ENCODE measurements around the gene PLEKHH1. TPM values are rescaled to one million over a fixed set of nuclear protein-coding genes. Genes with fewer than 3 reads are reported as not detected.
"Not testable (repeated sequence)": the region's sequence is repeated elsewhere in the genome, so short reads cannot be mapped to it uniquely, and the experiment has no call there.

The PLEKHH1 gene
- total and polyA plus RNA-seq, 8 donors = 1.2 to 19.2 (median 15.3) TPM

DNA sequence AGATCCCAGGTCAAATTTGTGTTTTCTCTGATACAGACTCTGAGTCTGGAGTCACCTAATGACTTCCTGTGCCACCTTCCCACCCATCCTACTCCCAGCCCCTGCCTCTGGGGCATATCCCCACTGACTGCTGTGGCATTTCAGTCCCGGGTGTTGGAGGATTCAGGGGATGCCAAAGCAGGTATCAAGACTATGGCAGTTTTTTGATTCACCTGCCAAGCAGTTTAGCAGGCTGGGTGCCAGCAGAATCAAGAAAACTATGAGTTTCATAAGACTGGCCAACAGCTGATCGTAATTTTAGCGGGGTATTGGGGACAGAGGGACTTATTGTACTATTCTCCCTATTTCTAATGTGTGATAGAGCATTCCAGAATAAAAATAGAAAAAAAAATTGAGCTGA, 4.6 kb downstream of the PLEKHH1 start:
- intact Hi-C loops (cut with DNase I) = no loop called here
- no peak overlapping the region for H3K4me3 ChIP-seq

DNA sequence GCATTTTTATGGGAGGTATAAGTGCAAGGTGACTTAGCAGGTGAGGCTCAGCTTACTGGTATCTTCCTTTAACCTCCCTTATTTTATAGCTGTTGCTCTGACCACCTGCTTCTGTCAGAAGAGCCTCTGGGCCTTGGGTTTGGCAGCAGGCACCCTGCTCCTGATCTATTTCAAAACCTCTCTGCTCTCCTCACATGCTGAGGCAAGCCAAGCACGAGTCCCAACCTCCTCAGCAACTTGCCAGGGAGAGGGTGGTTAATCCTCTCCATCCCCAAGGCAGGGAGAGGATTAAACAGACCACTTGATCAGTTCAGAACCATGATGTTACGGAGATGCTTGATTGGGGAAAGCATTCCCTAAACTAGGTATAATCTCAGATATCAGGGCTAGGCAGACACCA, 5.4 kb downstream of the PLEKHH1 start:
- DNase-seq = no peak
- intact Hi-C loops (cut with DNase I) = no loop called here
- Histone ChIP-seq H3K4me3 (no peak overlapping the region), H3K27ac (no peak overlapping the region), H3K4me1 (peaks cover 0 to 5% of the 10 kb centered on the region in 2 donors), H3K9me3 (no peaks in the 10 kb centered on the region), H3K36me3 (no peaks in the 10 kb centered on the region), H3K27me3 (peaks cover 10 to 56% of the 10 kb centered on the region in 2 donors)
- no peak for ATAC-seq
- TF ChIP-seq, protein P1, sequence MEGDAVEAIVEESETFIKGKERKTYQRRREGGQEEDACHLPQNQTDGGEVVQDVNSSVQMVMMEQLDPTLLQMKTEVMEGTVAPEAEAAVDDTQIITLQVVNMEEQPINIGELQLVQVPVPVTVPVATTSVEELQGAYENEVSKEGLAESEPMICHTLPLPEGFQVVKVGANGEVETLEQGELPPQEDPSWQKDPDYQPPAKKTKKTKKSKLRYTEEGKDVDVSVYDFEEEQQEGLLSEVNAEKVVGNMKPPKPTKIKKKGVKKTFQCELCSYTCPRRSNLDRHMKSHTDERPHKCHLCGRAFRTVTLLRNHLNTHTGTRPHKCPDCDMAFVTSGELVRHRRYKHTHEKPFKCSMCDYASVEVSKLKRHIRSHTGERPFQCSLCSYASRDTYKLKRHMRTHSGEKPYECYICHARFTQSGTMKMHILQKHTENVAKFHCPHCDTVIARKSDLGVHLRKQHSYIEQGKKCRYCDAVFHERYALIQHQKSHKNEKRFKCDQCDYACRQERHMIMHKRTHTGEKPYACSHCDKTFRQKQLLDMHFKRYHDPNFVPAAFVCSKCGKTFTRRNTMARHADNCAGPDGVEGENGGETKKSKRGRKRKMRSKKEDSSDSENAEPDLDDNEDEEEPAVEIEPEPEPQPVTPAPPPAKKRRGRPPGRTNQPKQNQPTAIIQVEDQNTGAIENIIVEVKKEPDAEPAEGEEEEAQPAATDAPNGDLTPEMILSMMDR (IDR thresholded peaks at IDR 0.05) = no peak

More for the DNA sequence above, 4.6 kb downstream of the PLEKHH1 start:
- DNase-seq (no peak), ATAC-seq (no peak)
- TF ChIP-seq, protein P1 (IDR thresholded peaks at IDR 0.05) = no peak
- peaks cover 12 to 58% of the 10 kb centered on the region in 2 donors for H3K27me3 ChIP-seq
- H3K27ac ChIP-seq = no peak overlapping the region
- peaks cover 0 to 7% of the 10 kb centered on the region in 2 donors for H3K4me1 ChIP-seq
- no peaks in the 10 kb centered on the region for H3K36me3 ChIP-seq
- H3K9me3 ChIP-seq = no peaks in the 10 kb centered on the region

DNA sequence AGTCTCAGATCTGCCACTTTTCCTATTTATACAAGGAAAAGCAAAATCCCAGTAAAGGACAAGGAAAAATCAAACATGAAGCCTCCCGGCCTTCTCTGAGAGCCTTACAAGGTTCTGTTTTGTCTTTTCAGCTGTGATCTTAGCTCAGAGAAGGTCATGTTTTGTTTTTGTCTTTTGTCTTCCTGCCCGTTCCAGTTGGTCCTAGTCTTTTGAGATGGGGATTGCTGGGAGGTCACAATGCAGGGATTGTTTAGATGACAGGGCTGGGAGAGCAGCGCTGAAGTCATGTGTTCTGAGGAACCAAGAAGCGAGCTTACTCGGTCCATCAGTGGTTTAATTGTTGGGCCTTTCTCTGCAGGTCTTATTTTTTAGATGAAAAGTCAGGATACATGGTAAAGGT, 6.0 kb downstream of the PLEKHH1 start:
- H3K27me3 ChIP-seq = peaks cover 3 to 54% of the 10 kb centered on the region in 2 donors
- no peaks in the 10 kb centered on the region for H3K4me1 ChIP-seq
- H3K9me3 ChIP-seq = no peaks in the 10 kb centered on the region
- no peak overlapping the region for H3K27ac ChIP-seq
- TF ChIP-seq, protein P1 (IDR thresholded peaks at IDR 0.05) = no peak
- no peak overlapping the region for H3K4me3 ChIP-seq
- intact Hi-C loops (cut with DNase I) = no loop called here
- DNase-seq = no peak
- H3K36me3 ChIP-seq = no peaks in the 10 kb centered on the region
- no peak for ATAC-seq

DNA sequence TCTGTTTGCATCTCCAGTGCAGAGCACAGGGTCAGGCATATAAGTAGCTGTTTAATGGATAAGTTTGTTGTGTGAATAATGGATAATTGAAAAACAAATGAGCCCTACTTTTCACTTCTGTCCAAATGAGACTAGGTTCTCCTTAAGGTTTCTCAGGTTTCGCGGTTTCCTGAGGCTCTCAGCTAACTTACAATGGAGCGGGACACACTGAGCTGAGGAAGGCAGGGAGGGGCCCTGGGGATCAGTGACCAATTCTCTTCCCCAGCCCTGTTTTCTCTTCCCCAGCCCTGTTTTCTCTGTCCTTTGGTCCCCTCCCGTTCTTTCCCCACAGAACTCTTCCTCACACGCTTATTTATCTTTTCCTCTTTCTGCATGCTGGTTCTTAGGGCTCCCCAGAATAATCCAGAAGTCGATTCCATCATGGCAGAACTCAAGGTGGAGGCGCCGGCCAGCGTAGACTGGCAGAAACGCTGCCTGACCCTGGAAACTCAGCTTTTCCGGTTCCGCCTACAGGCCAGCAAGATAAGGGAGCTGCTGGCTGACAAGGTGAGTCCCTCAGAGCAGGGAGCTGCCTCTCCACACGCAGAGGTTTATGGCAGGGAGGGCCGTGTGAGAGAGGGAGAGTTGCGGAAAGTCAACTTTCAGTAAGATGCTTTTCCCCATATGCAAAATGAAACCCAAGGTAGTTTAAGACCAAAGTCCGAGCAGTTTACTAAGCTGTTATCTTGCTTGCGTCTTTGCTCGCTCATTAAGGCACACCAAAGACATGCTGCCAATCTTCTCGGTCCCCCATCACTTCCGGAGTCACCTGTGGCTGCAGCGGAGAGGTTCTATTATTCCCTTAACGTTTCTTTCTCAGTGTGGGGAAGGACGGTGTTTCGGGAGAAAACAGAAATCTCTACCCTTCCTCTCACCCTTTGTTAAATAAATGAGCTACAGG, 8.6 kb downstream of the PLEKHH1 start:
- no peak overlapping the region for H3K4me3 ChIP-seq
- H3K4me1 ChIP-seq = no peaks in the 10 kb centered on the region
- intact Hi-C loops (cut with DNase I) = no loop called here
- no peaks in the 10 kb centered on the region for H3K36me3 ChIP-seq
- ATAC-seq (no peak), DNase-seq (no peak)
- H3K27ac ChIP-seq = no peak overlapping the region
- no peaks in the 10 kb centered on the region for H3K9me3 ChIP-seq
- TF ChIP-seq, protein P1 (IDR thresholded peaks at IDR 0.05) = no peak
- H3K27me3 ChIP-seq = peaks cover 0 to 41% of the 10 kb centered on the region in 2 donors

DNA sequence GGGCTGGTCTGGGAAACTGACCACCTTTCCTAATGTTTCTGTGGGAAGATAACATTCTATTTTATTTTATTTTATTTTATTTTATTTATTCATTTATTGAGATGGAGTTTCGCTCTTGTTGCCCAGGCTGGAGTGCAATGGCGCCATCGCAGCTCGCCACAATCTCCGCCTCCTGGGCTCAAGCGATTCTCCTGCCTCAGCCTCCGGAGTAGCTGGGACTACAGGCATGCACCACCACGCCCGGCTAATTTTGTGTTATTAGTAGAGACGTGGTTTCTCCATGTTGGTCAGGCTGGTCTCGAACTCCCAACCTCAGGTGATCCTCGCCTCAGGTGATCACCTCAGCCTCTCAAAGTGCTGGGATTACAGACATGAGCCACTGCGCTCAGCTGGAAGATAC, 9.5 kb downstream of the PLEKHH1 start:
- peaks cover 0 to 41% of the 10 kb centered on the region in 2 donors for H3K27me3 ChIP-seq
- intact Hi-C loops (cut with DNase I); H3K27ac ChIP-seq; H3K4me1 ChIP-seq; H3K36me3 ChIP-seq; H3K9me3 ChIP-seq; DNase-seq; H3K4me3 ChIP-seq; ATAC-seq: not testable (repeated sequence)
